Esophagus squamous epithelium (tissue), 5 donors: ENCODE measurements around the gene TBCK. TPM values are rescaled to one million over a fixed set of nuclear protein-coding genes. Genes with fewer than 3 reads are reported as not detected.

Experiments used
- DNase-seq: peaks from one replicate; lab custom pipeline; 2025; lab: John Stamatoyannopoulos, UW
- H3K27ac ChIP-seq, 4 donors: fragments of 200-600 bp; sonication (generic); one replicate each; pipeline ENCODE4 v1.5.1; 2016 to 2019; ENCODE audit warnings: mild to moderate bottlenecking in 1 of 4
- H3K27me3 ChIP-seq, 4 donors: fragments of 200-600 bp; sonication (generic); 1 replicate in 3 of 4; 2 replicates in 1 of 4; pipeline versions ENCODE4 v1.5.1 to v1.6.0; 2017 to 2021; ENCODE audit warnings: antibody characterized with exemption in 1 of 4
- H3K36me3 ChIP-seq, 3 donors: fragments of 200-600 bp; sonication (generic); one replicate each; pipeline ENCODE4 v1.5.1; 2016 to 2019
- H3K4me1 ChIP-seq, 3 donors: fragments of 200-600 bp; sonication (generic); one replicate each; pipeline ENCODE4 v1.5.1; 2017 to 2019
- H3K4me3 ChIP-seq, 4 donors: fragments of 200-600 bp; sonication (generic); 1 replicate in 3 of 4; 2 replicates in 1 of 4; pipeline ENCODE4 v1.5.1; 2016 to 2019; ENCODE audit warnings: mild to moderate bottlenecking in 2 of 4, moderate library complexity in 1 of 4
- H3K9me3 ChIP-seq, 3 donors: fragments of 200-600 bp; sonication (generic); one replicate each; pipeline ENCODE4 v1.5.1; 2016 to 2019
- CTCF ChIP-seq, 6 experiments: fragments of 450-650 bp in 4 of 6; fragments of 200-600 bp in 2 of 6; sonication (generic) in 2 of 6; IDR thresholded peaks; one replicate each; pipeline ENCODE4 v1.5.1; 2016 to 2019; ENCODE audit warnings: antibody characterized with exemption in 6 of 6, mild to moderate bottlenecking in 4 of 6, moderate library complexity in 4 of 6
- POLR2A ChIP-seq, 4 donors: fragments of 450-650 bp; IDR thresholded peaks; one replicate each; pipeline ENCODE4 v1.6.1; 2017; ENCODE audit warnings: antibody characterized with exemption in 4 of 4, mild to moderate bottlenecking in 4 of 4, moderate library complexity in 3 of 4
- WGBS, 2 donors: methylation state at CpG; one replicate each; pipeline ENCODE4 v1.1.5; 2018; 5-methylcytosine and 5-hydroxymethylcytosine counted together
- intact Hi-C: fragments of 100-400 bp; cut with DNase I; formaldehyde crosslinking; loops from one replicate; pipeline ENCODE4 v1.15.0; 2022
- total RNA-seq, 4 donors: library from RNA; depleted of rRNA; stranded (reverse); fragments of >200 nt; gene quantifications; one replicate each; pipeline ENCODE4 v1.1.0, GENCODE V29; 2016
- donor health status: DM: yes; HTN: yes; CAD: no.

The TBCK gene
- total RNA-seq, 4 donors from 2014 or later, result 14.2 to 29.8 (median 16.9) TPM

GRCh38 chr4:106289737-106290136 is 26.3 kb downstream of the TBCK start:
- Histone ChIP-seq H3K36me3 (peaks cover 0 to 74% (median 4%) of the 10 kb centered on the region in 3 donors), H3K4me1 (no peaks in the 10 kb centered on the region), H3K4me3 (no peak overlapping the region), H3K9me3 (no peaks in the 10 kb centered on the region), H3K27ac (no peak overlapping the region), H3K27me3 (no peaks in the 10 kb centered on the region)
- intact Hi-C loops, result no loop called here
- DNase-seq, result no peak
- no peak for TF ChIP-seq POLR2A (IDR thresholded peaks at IDR 0.05)
- TF ChIP-seq CTCF (IDR thresholded peaks at IDR 0.05), result no peak
- WGBS, 2 donors, result 91 to 93% methylated on average over 2 of the region's 2 CpGs

GRCh38 chr4:106287353-106287969 is 28.5 kb downstream of the TBCK start:
- DNase-seq, result no peak
- Histone ChIP-seq H3K36me3 (peaks cover 0 to 54% (median 0%) of the 10 kb centered on the region in 3 donors), H3K4me1 (no peaks in the 10 kb centered on the region), H3K9me3 (no peaks in the 10 kb centered on the region), H3K27me3 (no peaks in the 10 kb centered on the region), H3K27ac (no peak overlapping the region), H3K4me3 (no peak overlapping the region)
- no peak for TF ChIP-seq POLR2A (IDR thresholded peaks at IDR 0.05)
- TF ChIP-seq CTCF (IDR thresholded peaks at IDR 0.05), result no peak
- intact Hi-C loops, result no loop called here

- Histone ChIP-seq H3K36me3 (peaks cover 0 to 45% (median 0%) of the 10 kb centered on the region in 3 donors), H3K27me3 (no peaks in the 10 kb centered on the region), H3K27ac (no peak overlapping the region), H3K4me3 (no peak overlapping the region), H3K9me3 (no peaks in the 10 kb centered on the region), H3K4me1 (no peaks in the 10 kb centered on the region)
- 95 to 96% methylated on average over 8 of the region's 8 CpGs for WGBS, 2 donors
- intact Hi-C loops, result no loop called here
- no peak for TF ChIP-seq CTCF (IDR thresholded peaks at IDR 0.05)
- no peak for TF ChIP-seq POLR2A (IDR thresholded peaks at IDR 0.05)
- DNase-seq, result no peak
These were observed 29.4 kb downstream of the TBCK start for GRCh38 chr4:106286611-106287010.

- intact Hi-C loops, result no loop called here
These were observed 31.8 kb downstream of the TBCK start for GRCh38 chr4:106284227-106284626.

More at GRCh38 chr4:106284227-106284626, 31.8 kb downstream of the TBCK start:
- no peak overlapping the region for H3K27ac ChIP-seq
- H3K36me3 ChIP-seq, result peaks cover 0 to 24% (median 0%) of the 10 kb centered on the region in 3 donors
- TF ChIP-seq CTCF (IDR thresholded peaks at IDR 0.05) (no peak), POLR2A (IDR thresholded peaks at IDR 0.05) (no peak)
- no peak for DNase-seq
- no peaks in the 10 kb centered on the region for H3K4me1 ChIP-seq
- no peaks in the 10 kb centered on the region for H3K9me3 ChIP-seq
- no peaks in the 10 kb centered on the region for H3K27me3 ChIP-seq
- WGBS, 2 donors, result 85% methylated on average over 3 of the region's 3 CpGs
- no peak overlapping the region for H3K4me3 ChIP-seq
